ENCODE data around the gene TBCA.

- TF ChIP-seq POLR2A (IDR thresholded peaks at IDR 0.05) = no peak
- no peak for TF ChIP-seq CTCF (IDR thresholded peaks at IDR 0.05)
These were observed 66.0 kb downstream of the TBCA start for GRCh38 chr5:77709993-77710685.
